Measurements from ENCODE around the gene DYSF. TPM values are rescaled to one million over a fixed set of nuclear protein-coding genes. Genes with fewer than 3 reads are reported as not detected.

DYSF gene
- total RNA-seq, 1 experiment from 2014 or later = 17.2 TPM

DNA sequence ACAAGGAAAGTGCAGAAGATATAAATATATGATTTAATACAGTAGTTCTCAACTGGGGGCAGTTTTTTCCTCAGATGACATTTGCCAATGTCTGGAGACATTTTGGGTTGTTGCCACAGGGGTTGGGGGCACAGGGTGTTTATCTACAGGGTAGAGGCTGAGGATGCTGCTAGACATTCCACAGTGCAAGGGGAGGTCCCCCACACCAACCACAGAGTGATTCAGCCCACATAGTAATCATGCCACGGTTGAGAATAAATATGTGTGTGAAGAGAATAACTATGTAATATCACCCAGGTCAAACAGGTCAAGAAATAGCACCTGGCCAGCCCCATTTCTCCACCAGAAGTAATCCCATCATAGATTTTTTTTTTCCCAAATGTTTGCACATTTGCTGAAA is 17.9 kb downstream of the DYSF start:
- H3K27me3 ChIP-seq (replicated peaks) = no peaks in the 10 kb centered on the region
- H3K4me3 ChIP-seq = no peak overlapping the region
- peak overlapping the region; percentile 63 for H3K27ac ChIP-seq
- peaks cover 54% of the 10 kb centered on the region for H3K4me1 ChIP-seq (replicated peaks)
- no peaks in the 10 kb centered on the region for H3K9me3 ChIP-seq (replicated peaks)
- peak; percentile 85 to 87 for DNase-seq (ENCODE audit: low read depth in 1 of 2, low spot score in 2 of 2)
- H3K36me3 ChIP-seq = peaks cover 21% of the 10 kb centered on the region

DNA sequence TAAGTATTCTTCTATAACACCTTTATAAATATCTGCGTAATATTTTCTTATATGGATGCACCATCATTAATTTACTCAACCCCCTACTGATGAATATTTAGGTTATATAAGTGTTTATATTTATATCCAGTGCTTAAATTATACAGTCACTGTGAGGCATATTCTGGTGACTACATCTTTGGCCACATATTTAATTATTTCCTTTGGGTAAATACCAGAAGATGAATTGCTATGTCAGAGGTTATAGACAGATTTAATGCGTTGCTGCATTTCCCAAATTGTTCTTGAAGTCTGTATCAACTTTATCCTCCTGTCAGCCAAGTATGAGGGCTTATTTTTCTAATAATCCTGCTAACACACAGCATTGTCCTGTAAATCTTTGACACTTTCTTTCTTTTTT is 18.7 kb downstream of the DYSF start:
- DNase-seq (ENCODE audit: low read depth in 1 of 2, low spot score in 2 of 2) = no peak
- peak overlapping the region; percentile 63 for H3K27ac ChIP-seq
- H3K4me1 ChIP-seq (replicated peaks) = peaks cover 50% of the 10 kb centered on the region
- no peak overlapping the region for H3K4me3 ChIP-seq
- no peaks in the 10 kb centered on the region for H3K9me3 ChIP-seq (replicated peaks)
- peaks cover 18% of the 10 kb centered on the region for H3K36me3 ChIP-seq
- no peaks in the 10 kb centered on the region for H3K27me3 ChIP-seq (replicated peaks)

DNA sequence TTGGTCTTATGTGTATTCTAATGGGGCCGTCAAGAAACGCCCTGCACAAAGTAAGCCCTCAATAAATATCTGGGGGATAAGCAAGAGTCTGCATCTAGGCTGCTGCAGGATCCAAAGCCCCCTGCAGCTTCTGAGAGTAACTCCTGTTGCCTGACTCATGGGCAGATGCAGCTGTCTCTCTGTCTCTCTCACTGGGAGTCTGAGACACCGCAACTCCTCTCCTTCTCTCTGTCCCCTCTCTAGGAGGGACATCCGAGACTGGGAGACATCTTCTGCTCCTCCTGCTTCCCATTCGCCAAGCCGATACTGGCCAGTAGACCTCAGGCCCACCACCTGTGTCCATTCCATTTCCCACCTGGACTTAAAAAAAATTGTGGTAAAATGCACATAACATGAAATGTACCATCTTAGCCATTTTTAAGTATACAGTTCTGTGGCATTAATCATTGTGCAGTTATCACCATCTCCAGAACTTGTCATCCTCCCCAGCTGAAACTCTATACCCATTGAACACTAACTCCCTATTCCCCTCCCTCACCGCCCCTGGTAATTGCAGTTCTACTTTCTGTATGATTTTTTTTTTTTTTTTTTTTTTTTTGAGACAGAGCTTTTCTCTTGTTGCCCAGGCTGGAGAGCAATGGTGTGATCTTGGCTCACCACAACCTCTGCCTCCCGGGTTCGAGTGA is 20.1 kb downstream of the DYSF start:
- peaks cover 37% of the 10 kb centered on the region for H3K4me1 ChIP-seq (replicated peaks)
- peaks cover 18% of the 10 kb centered on the region for H3K36me3 ChIP-seq
- DNase-seq (ENCODE audit: low read depth in 1 of 2, low spot score in 2 of 2) = no peak
- no peak overlapping the region for H3K27ac ChIP-seq
- H3K27me3 ChIP-seq (replicated peaks) = no peaks in the 10 kb centered on the region
- H3K9me3 ChIP-seq (replicated peaks) = no peaks in the 10 kb centered on the region
- H3K4me3 ChIP-seq = no peak overlapping the region

DNA sequence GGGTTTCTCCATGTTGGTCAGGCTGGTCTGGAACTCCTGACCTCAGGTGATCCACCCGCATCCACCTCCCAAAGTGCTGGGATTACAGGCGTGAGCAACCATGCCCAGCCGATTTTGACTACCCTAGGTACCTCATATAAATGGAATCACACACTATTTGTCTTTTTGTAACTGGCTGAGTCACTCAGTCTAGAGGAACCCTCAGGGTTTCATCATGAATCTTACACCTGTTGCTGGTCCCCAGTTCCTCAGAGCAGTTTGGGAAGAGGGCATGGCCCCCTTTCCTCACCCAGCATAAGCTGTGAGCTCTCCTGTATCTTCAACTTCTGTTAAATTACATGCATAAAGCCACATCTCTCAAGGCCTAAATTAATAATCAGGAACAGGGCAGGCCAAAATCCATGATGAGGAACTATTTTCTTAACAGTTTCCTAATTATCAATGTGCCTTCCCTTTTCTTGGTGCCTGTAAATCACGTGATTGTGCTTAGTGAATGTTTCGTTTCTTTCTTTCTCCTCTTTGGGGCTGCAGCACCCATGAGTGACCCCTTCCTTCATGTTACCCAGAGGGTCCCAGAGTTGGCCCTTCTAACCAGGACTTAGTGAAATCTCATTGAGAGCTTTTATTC is 20.9 kb downstream of the DYSF start:
- Histone ChIP-seq H3K4me3 (no peak overlapping the region), H3K27me3 (replicated peaks) (no peaks in the 10 kb centered on the region), H3K9me3 (replicated peaks) (no peaks in the 10 kb centered on the region), H3K36me3 (peaks cover 18% of the 10 kb centered on the region), H3K4me1 (replicated peaks) (peaks cover 37% of the 10 kb centered on the region), H3K27ac (no peak overlapping the region)
- DNase-seq (ENCODE audit: low read depth in 1 of 2, low spot score in 2 of 2) = no peak

DNA sequence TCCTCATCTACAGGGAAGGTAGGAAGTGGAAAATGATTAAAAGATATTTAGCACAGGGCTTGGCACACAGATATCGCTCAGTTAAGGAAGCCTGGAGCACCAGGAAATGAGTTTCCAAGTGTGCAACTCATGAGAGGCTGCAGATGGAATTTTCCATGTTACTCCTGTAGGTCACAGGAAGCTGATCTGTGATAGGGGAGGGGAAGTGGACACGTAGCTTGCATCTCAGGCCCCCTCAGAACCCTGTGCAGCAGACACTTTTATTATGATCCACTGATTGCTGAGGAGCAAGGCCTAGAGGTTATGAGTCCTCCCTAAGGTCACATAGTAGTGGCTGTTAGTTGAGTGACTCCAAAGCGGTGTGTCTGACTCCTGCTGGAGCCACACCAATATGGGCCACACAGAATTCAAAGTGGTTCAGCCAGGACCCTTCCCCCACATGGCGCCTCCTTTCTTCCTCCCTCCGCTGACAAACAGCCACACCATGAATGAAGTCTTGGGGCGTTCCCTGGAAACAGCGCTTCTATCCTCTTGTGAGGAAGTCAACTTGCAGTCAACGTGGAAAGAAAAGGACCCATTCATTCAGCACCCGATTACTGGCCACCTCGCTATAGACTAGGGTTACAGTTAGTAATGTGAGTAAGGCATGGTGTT is 21.5 kb downstream of the DYSF start:
- no peak for DNase-seq (ENCODE audit: low read depth in 1 of 2, low spot score in 2 of 2)
- no peaks in the 10 kb centered on the region for H3K9me3 ChIP-seq (replicated peaks)
- peaks cover 18% of the 10 kb centered on the region for H3K36me3 ChIP-seq
- H3K4me3 ChIP-seq = no peak overlapping the region
- no peak overlapping the region for H3K27ac ChIP-seq
- H3K27me3 ChIP-seq (replicated peaks) = no peaks in the 10 kb centered on the region
- peaks cover 30% of the 10 kb centered on the region for H3K4me1 ChIP-seq (replicated peaks)

DNA sequence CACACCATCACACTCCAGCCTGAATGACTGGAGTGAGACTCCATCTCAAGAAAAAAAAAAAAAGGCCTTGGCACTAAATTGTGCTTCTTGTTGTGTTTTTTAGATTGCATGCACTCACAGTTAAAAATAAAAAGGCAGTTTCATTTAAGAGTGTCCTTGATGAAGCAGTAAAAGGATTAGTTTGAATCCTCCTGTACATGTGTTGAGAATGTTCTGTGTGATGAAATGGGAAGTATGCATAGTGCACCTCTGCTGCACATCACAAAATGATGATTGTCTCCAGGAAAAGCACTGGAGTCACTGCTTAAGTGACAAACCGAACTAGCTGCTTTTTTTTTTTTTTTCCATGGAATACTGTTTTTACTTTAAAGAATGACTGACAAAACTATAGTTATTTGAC is 23.1 kb downstream of the DYSF start:
- Histone ChIP-seq H3K27me3 (replicated peaks) (no peaks in the 10 kb centered on the region), H3K27ac (no peak overlapping the region)

DNA sequence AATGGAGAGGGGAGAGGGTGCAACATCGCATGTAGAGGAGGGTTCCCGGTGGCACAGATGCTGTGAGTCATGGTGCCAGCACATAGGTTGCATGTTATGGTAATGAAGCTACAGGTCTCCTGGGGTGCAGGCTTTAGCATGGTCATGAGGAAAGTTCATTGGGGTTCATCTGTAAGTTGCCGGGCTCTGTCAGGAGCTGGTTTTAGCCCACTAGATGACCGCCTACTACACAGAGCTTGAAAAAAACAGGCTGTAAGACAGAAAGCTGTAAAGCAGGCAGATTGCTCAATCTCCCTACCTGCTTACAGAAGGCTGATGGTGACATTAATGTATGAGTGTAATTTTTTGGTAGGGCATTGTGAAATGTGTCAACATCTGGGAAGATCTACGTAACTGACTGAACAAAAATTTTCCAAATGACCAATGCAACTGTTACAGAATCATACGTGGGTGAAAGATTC is 23.9 kb downstream of the DYSF start:
- Histone ChIP-seq H3K36me3 (peaks cover 33% of the 10 kb centered on the region), H3K27ac (no peak overlapping the region), H3K27me3 (replicated peaks) (no peaks in the 10 kb centered on the region), H3K9me3 (replicated peaks) (no peaks in the 10 kb centered on the region), H3K4me1 (replicated peaks) (peaks cover 9% of the 10 kb centered on the region), H3K4me3 (no peak overlapping the region)
- DNase-seq (ENCODE audit: low read depth in 1 of 2, low spot score in 2 of 2) = no peak

More for the DNA sequence above, 23.1 kb downstream of the DYSF start:
- peaks cover 17% of the 10 kb centered on the region for H3K4me1 ChIP-seq (replicated peaks)
- no peaks in the 10 kb centered on the region for H3K9me3 ChIP-seq (replicated peaks)
- DNase-seq (ENCODE audit: low read depth in 1 of 2, low spot score in 2 of 2) = no peak
- H3K36me3 ChIP-seq = peaks cover 26% of the 10 kb centered on the region
- no peak overlapping the region for H3K4me3 ChIP-seq

DNA sequence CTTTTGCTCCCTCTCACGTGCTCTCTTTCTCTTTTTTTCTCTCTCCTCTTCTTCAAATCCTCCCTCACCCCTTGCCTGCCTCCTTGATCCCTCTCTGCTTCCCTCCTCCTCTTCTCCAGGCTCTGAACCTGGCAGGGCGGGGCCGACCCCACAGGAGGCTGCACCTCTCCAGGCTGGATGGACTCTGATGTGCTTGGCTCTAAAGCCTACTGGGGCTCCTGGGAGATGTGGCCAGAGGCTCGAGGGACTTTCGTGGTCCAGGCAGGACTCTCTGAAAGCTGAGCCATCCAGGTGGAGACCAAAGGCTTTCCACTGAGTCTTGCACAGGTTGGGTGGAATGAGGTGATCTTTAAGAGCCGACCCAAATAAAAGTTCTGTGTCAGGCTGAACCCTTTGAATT is 25.4 kb downstream of the DYSF start:
- Histone ChIP-seq H3K27me3 (replicated peaks) (no peaks in the 10 kb centered on the region), H3K9me3 (replicated peaks) (no peaks in the 10 kb centered on the region), H3K36me3 (peaks cover 34% of the 10 kb centered on the region), H3K4me1 (replicated peaks) (no peaks in the 10 kb centered on the region), H3K4me3 (no peak overlapping the region), H3K27ac (no peak overlapping the region)
- no peak for DNase-seq (ENCODE audit: low read depth in 1 of 2, low spot score in 2 of 2)

DNA sequence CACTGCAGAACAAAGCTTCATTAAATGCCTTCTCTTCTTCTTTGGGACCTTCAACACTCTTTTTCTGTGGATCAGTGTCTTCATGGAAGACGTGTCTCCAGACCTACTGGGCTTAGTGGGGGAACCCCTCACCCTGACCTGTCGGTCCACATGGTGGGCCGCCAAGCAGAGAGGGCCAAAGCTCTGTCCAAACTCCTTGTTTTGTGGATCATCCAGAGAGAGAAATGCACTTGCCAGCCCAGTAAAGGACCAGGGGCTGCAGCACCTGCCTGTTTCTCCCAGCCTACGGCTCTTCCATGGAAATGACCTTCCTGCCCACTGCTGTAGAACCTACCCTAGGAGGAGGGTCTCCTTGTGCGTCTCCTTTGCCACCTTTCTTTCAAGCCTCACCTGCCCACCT is 25.9 kb downstream of the DYSF start:
- no peak overlapping the region for H3K27ac ChIP-seq
- DNase-seq (ENCODE audit: low read depth in 1 of 2, low spot score in 2 of 2) = no peak
- H3K9me3 ChIP-seq (replicated peaks) = no peaks in the 10 kb centered on the region
- peaks cover 34% of the 10 kb centered on the region for H3K36me3 ChIP-seq
- no peak overlapping the region for H3K4me3 ChIP-seq
- H3K4me1 ChIP-seq (replicated peaks) = peaks cover 3% of the 10 kb centered on the region; the same call in 1 of the 2 replicates
- no peaks in the 10 kb centered on the region for H3K27me3 ChIP-seq (replicated peaks)

DNA sequence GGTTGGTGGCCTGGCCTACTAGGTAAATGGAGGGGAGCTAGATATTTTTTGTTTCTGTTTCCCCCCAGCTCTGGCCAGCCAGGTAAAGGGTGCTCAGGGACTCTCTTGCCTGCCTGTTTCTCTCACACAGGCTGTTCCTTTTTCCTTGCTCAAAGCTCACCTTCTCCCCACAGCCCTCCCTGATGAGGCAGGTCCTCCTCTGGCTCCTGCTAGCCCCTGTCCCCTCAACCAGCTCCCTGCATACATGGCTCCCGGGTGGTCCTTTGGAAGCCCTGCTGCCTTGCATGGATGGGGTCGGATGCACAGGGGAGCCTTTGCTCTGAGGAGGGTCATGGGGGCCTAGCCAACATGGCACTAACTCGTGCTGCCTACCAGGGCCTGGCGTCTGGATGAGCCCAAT is 27.8 kb downstream of the DYSF start:
- H3K9me3 ChIP-seq (replicated peaks) = no peaks in the 10 kb centered on the region
- peaks cover 15% of the 10 kb centered on the region for H3K4me1 ChIP-seq (replicated peaks)
- peaks cover 36% of the 10 kb centered on the region for H3K36me3 ChIP-seq
- H3K4me3 ChIP-seq = no peak overlapping the region
- no peak overlapping the region for H3K27ac ChIP-seq
- no peaks in the 10 kb centered on the region for H3K27me3 ChIP-seq (replicated peaks)
- no peak for DNase-seq (ENCODE audit: low read depth in 1 of 2, low spot score in 2 of 2)

DNA sequence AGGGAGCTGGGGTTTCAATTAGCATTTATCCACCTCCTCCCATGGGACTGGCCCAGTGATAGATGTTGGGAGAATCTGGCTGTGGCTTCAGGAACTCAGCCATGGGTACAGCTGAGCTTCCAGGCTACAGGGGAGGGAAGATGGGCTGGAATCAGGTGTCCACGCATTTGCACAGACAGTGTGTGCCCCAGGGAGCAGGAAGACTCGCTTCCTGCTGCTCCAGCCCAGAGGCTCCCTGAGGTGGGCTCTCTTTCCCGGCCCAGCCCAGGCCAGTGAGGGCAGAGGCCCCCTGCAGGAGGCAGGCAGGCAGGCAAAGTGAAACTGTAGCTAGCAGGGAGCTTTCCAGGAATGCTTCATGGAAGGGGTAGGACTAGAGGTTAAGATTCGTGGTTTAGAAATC is 28.7 kb downstream of the DYSF start:
- H3K27ac ChIP-seq = no peak overlapping the region
- H3K4me1 ChIP-seq (replicated peaks) = peaks cover 24% of the 10 kb centered on the region
- DNase-seq (ENCODE audit: low read depth in 1 of 2, low spot score in 2 of 2) = no peak
- H3K36me3 ChIP-seq = peaks cover 36% of the 10 kb centered on the region
- no peaks in the 10 kb centered on the region for H3K27me3 ChIP-seq (replicated peaks)
- no peak overlapping the region for H3K4me3 ChIP-seq
- H3K9me3 ChIP-seq (replicated peaks) = no peaks in the 10 kb centered on the region

DNA sequence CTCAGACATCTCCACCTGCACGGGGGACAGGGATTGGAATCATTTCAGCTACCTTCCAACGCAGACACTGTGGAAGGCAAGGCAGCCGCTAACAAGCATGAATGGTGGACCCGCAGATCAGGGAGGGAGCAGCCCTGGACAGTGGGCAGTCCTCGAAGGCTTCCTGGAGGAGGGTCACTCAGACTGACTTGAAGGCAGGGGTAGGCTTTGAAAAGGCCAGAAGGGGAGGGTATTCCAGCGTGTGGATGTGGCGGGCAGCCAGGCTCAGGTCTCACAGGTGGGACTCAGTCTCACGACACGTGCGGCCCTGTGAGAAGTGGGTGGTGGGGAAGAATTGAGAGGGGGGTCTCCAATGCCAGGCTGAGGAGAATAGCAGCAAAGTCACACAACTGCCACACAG is 29.9 kb downstream of the DYSF start:
- H3K4me1 ChIP-seq (replicated peaks) = peaks cover 30% of the 10 kb centered on the region
- H3K27me3 ChIP-seq (replicated peaks) = no peaks in the 10 kb centered on the region
- H3K36me3 ChIP-seq = peaks cover 36% of the 10 kb centered on the region
- H3K4me3 ChIP-seq = no peak overlapping the region
- no peak for DNase-seq (ENCODE audit: low read depth in 1 of 2, low spot score in 2 of 2)
- no peak overlapping the region for H3K27ac ChIP-seq
- no peaks in the 10 kb centered on the region for H3K9me3 ChIP-seq (replicated peaks)

DNA sequence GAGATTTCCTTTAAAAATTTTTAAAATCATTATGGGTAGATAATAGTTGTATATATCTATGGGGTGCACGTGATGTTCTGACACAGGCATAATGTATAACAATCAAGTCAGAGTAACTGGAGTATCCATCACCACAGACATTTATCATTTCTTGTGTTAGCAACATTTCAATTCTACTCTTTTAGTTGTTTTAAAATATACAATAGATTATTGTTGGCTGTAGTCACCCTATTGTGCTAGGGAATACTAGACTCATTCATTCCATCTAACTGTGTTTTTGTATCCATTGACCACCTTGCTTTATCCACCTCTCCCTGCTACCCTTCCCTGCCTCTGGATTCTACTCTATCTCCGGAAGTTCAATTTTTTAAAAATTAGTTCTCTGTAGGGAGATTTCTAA is 31.0 kb downstream of the DYSF start:
- H3K9me3 ChIP-seq (replicated peaks) = no peaks in the 10 kb centered on the region
- H3K36me3 ChIP-seq = peaks cover 36% of the 10 kb centered on the region
- H3K27me3 ChIP-seq (replicated peaks) = no peaks in the 10 kb centered on the region

More for the DNA sequence above, 31.0 kb downstream of the DYSF start:
- Histone ChIP-seq H3K4me3 (no peak overlapping the region), H3K27ac (no peak overlapping the region), H3K4me1 (replicated peaks) (peaks cover 30% of the 10 kb centered on the region)
- no peak for DNase-seq (ENCODE audit: low read depth in 1 of 2, low spot score in 2 of 2)
